Measurements from ENCODE around the gene KRT33B. TPM values are rescaled to one million over a fixed set of nuclear protein-coding genes. Genes with fewer than 3 reads are reported as not detected.

The KRT33B gene
- total and polyA plus RNA-seq, 7 donors = not detected

GRCh38 chr17:41369023-41369422 lies 590 bp downstream of the KRT33B start:
- DNase-seq = no peak
- Histone ChIP-seq H3K36me3 (no peaks in the 10 kb centered on the region), H3K4me1 (no peaks in the 10 kb centered on the region), H3K4me3 (no peak overlapping the region), H3K9me3 (no peaks in the 10 kb centered on the region), H3K27me3 (no peaks in the 10 kb centered on the region), H3K27ac (no peak overlapping the region)
- TF ChIP-seq CTCF (IDR thresholded peaks at IDR 0.05) (no peak), EP300 (IDR thresholded peaks at IDR 0.05) (no peak)
- WGBS, 2 donors = 91 to 92% methylated on average over 2 of the region's 2 CpGs
- intact Hi-C loops (cut with DNase I) = no loop called here

DNA sequence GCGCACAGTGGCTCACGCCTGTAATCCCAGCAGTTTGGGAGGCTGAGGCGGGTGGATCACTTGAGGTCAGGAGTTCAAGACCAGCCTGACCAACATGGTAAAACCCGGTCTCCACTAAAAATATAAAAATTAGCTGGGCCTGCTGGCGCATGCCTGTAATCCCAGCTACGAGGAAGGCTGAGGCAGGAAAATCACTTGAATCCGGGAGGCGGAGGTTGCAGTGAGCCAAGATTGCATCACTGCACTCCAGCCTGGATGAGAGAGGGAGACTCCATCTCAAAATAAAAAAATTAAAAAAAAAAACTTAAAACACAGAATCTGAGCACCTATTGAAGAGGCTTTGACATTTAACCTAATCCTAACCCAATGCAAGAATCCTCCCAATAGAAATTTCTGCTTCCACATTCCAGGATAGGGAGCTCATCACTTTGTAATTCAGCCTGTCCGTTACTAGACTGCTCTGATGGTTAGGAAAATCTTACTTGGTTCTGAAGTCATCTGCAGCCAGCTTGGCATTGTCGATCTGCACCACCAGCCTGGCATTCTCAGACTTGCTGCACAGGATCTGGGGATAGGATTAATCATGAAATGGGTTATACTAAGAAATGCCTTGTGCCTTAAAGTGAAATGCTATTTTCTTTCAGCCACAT lies 2.1 kb downstream of the KRT33B start:
- 81 to 85% methylated on average over 10 of the region's 10 CpGs for WGBS, 2 donors
- H3K4me1 ChIP-seq = no peaks in the 10 kb centered on the region
- intact Hi-C loops (cut with DNase I) = no loop called here
- no peak overlapping the region for H3K4me3 ChIP-seq
- no peaks in the 10 kb centered on the region for H3K9me3 ChIP-seq
- H3K27me3 ChIP-seq = no peaks in the 10 kb centered on the region
- H3K36me3 ChIP-seq = no peaks in the 10 kb centered on the region
- no peak overlapping the region for H3K27ac ChIP-seq
- no peak for TF ChIP-seq CTCF (IDR thresholded peaks at IDR 0.05)
- TF ChIP-seq EP300 (IDR thresholded peaks at IDR 0.05) = no peak
- DNase-seq = no peak

GRCh38 chr17:41366070-41366469 lies 3.5 kb downstream of the KRT33B start:
- Histone ChIP-seq H3K27me3 (no peaks in the 10 kb centered on the region), H3K27ac (no peak overlapping the region), H3K9me3 (no peaks in the 10 kb centered on the region), H3K4me1 (no peaks in the 10 kb centered on the region), H3K4me3 (no peak overlapping the region), H3K36me3 (no peaks in the 10 kb centered on the region)
- no peak for TF ChIP-seq EP300 (IDR thresholded peaks at IDR 0.05)
- no peak for TF ChIP-seq POLR2AphosphoS5 (IDR thresholded peaks at IDR 0.05)
- no peak for TF ChIP-seq CTCF (IDR thresholded peaks at IDR 0.05)
- TF ChIP-seq POLR2A (IDR thresholded peaks at IDR 0.05) = no peak
- DNase-seq = no peak
- intact Hi-C loops (cut with DNase I) = no loop called here

GRCh38 chr17:41363881-41364280 lies 5.7 kb downstream of the KRT33B start:
- 74 to 85% methylated on average over 2 of the region's 2 CpGs for WGBS, 2 donors
- DNase-seq = no peak
- Histone ChIP-seq H3K4me3 (no peak overlapping the region), H3K36me3 (no peaks in the 10 kb centered on the region), H3K4me1 (no peaks in the 10 kb centered on the region), H3K9me3 (no peaks in the 10 kb centered on the region), H3K27ac (no peak overlapping the region), H3K27me3 (no peaks in the 10 kb centered on the region)
- TF ChIP-seq EP300 (IDR thresholded peaks at IDR 0.05) (no peak), POLR2A (IDR thresholded peaks at IDR 0.05) (no peak), CTCF (IDR thresholded peaks at IDR 0.05) (no peak), POLR2AphosphoS5 (IDR thresholded peaks at IDR 0.05) (no peak)
- intact Hi-C loops (cut with DNase I) = no loop called here

GRCh38 chr17:41360296-41360995 lies 9.2 kb downstream of the KRT33B start:
- intact Hi-C loops (cut with DNase I) = no loop called here
- 87 to 89% methylated on average over 5 of the region's 5 CpGs for WGBS, 2 donors
- Histone ChIP-seq H3K27me3 (no peaks in the 10 kb centered on the region), H3K4me3 (no peak overlapping the region), H3K4me1 (no peaks in the 10 kb centered on the region), H3K27ac (no peak overlapping the region), H3K9me3 (no peaks in the 10 kb centered on the region), H3K36me3 (no peaks in the 10 kb centered on the region)
- DNase-seq = no peak
- TF ChIP-seq EP300 (IDR thresholded peaks at IDR 0.05) = no peak

Measured in sigmoid colon (tissue), 7 donors.